Activated T-helper 9 cell treated with anti-CD3 and anti-CD28 coated beads, Interleukin-2, amount 50 U/mL, for 16 hours (primary cell): ENCODE results near the gene PPP2R5C.
"Not testable (repeated sequence)": the region's sequence is repeated elsewhere in the genome, so short reads cannot be mapped to it uniquely, and the experiment has no call there.

ENCODE experiments used
- DNase-seq: peaks from one replicate; pipeline ENCODE4 v3.0.0-alpha.2; 2020; ENCODE audit warnings: low read depth

The PPP2R5C gene

GRCh38 chr14:101966742-101967141 is 205.2 kb downstream of the PPP2R5C start:
- DNase-seq = no peak

- DNase-seq = no peak
Observed at GRCh38 chr14:101968186-101968585, 206.7 kb downstream of the PPP2R5C start.

- no peak for DNase-seq
Observed at GRCh38 chr14:101969481-101969880, 208.0 kb downstream of the PPP2R5C start.

GRCh38 chr14:101970830-101971400 is 209.4 kb downstream of the PPP2R5C start:
- DNase-seq = no peak

GRCh38 chr14:101971458-101971857 is 209.9 kb downstream of the PPP2R5C start:
- DNase-seq = not testable (repeated sequence)

- no peak for DNase-seq
Observed at GRCh38 chr14:101972126-101972866, 210.8 kb downstream of the PPP2R5C start.

GRCh38 chr14:101973356-101973755 is 211.8 kb downstream of the PPP2R5C start:
- DNase-seq = no peak

GRCh38 chr14:101975231-101975630 is 213.7 kb downstream of the PPP2R5C start:
- DNase-seq = no peak
